GM23338 (cell line): ENCODE measurements around the gene SETD4.

Source experiments
- CREB1 ChIP-seq: fragments of 250-450 bp; sonication (Bioruptor Pico); IDR thresholded peaks from 2 replicates; pipeline ENCODE4 v1.5.0; 2020; ENCODE audit warnings: low read depth, mild to moderate bottlenecking, moderate library complexity
- CTCF ChIP-seq, 2 experiments: fragments of 200-600 bp in 1 of 2; sonication (generic) in 1 of 2; conservative IDR thresholded peaks; 2 replicates each; pipeline versions ENCODE4 v1.5.1 to v1.6.1; 2016 to 2017; ENCODE audit warnings: antibody characterized with exemption in 2 of 2, low read depth in 2 of 2, mild to moderate bottlenecking in 2 of 2, moderate library complexity in 1 of 2
- EZH2 ChIP-seq: fragments of 200-600 bp; sonication (generic); IDR thresholded peaks from one replicate; pipeline ENCODE4 v1.8.0; 2017; ENCODE audit warnings: antibody characterized with exemption, mild to moderate bottlenecking, low read depth; ENCODE audit not compliant: unreplicated experiment
- EZH2phosphoT487 ChIP-seq: fragments of 200-600 bp; sonication (generic); IDR thresholded peaks from one replicate; pipeline ENCODE4 v1.8.1; 2018; ENCODE audit warnings: antibody characterized with exemption; ENCODE audit not compliant: unreplicated experiment
- NANOG ChIP-seq: IDR thresholded peaks from 2 replicates; pipeline ENCODE4 v1.6.1; 2016; ENCODE audit warnings: antibody characterized with exemption, borderline replicate concordance
- POLR2AphosphoS5 ChIP-seq: IDR thresholded peaks from 2 replicates; pipeline ENCODE4 v1.6.1; 2016; ENCODE audit warnings: antibody characterized with exemption, low read depth
- REST ChIP-seq: IDR thresholded peaks from one replicate; pipeline ENCODE4 v1.6.1; 2018; ENCODE audit warnings: antibody characterized with exemption; ENCODE audit not compliant: unreplicated experiment
- STAT1 ChIP-seq: IDR thresholded peaks from one replicate; pipeline ENCODE4 v1.6.1; 2016; ENCODE audit warnings: antibody characterized with exemption; ENCODE audit not compliant: unreplicated experiment
- ZNF114 ChIP-seq: fragments of 250-450 bp; sonication (Bioruptor Pico); IDR thresholded peaks from 2 replicates; pipeline ENCODE4 v1.5.0; 2020; ENCODE audit warnings: mild to moderate bottlenecking, moderate library complexity

GRCh38 chr21:35996217-35996616 lies 64.1 kb downstream of the SETD4 start:
- no peak for TF ChIP-seq CTCF (conservative IDR thresholded peaks at IDR 0.05; ENCODE audit: low read depth in 2 of 2)
- no peak for TF ChIP-seq STAT1
- no peak for TF ChIP-seq POLR2AphosphoS5
- no peak for TF ChIP-seq EZH2
- no peak for TF ChIP-seq ZNF114
- TF ChIP-seq EZH2phosphoT487, result no peak
- TF ChIP-seq REST, result no peak
- no peak for TF ChIP-seq CREB1 (CRISPR knock-in tag)
- TF ChIP-seq NANOG, result no peak
